ENCODE data around the gene HNMT. TPM values are rescaled to one million over a fixed set of nuclear protein-coding genes. Genes with fewer than 3 reads are reported as not detected.

HNMT gene
- total and polyA plus RNA-seq, 2 of the 13 experiments (the other 11 are each of a cell fraction or from before 2014, with no cell fraction given), result 279 to 309 TPM

- TF ChIP-seq MYNN (CRISPR knock-in tag; IDR thresholded peaks at IDR 0.05; ENCODE audit: low read depth) (no peak), IKZF5 (CRISPR knock-in tag; IDR thresholded peaks at IDR 0.05) (no peak), ZNF761 (CRISPR knock-in tag; conservative IDR thresholded peaks at IDR 0.05) (no peak), ZNF597 (CRISPR knock-in tag; IDR thresholded peaks at IDR 0.05) (no peak), MXD4 (CRISPR knock-in tag; IDR thresholded peaks at IDR 0.05) (no peak), KDM5B (CRISPR knock-in tag; IDR thresholded peaks at IDR 0.05; ENCODE audit: borderline replicate concordance) (no peak), LCORL (IDR thresholded peaks at IDR 0.05) (no peak), LCORL (CRISPR knock-in tag; IDR thresholded peaks at IDR 0.05) (no peak), ZNF468 (CRISPR knock-in tag; IDR thresholded peaks at IDR 0.05) (no peak), AKAP8 (CRISPR knock-in tag; IDR thresholded peaks at IDR 0.05) (no peak), ZEB1 (IDR thresholded peaks at IDR 0.05; ENCODE audit: insufficient replicate concordance, low read depth) (no peak), SP1 (IDR thresholded peaks at IDR 0.05) (no peak), SP1 (CRISPR knock-in tag; IDR thresholded peaks at IDR 0.05) (no peak), ZBTB21 (CRISPR knock-in tag; IDR thresholded peaks at IDR 0.05) (no peak), HOXD1 (CRISPR knock-in tag; IDR thresholded peaks at IDR 0.05) (no peak)
- intact Hi-C loops (cut with micrococcal nuclease; ENCODE audit: unreplicated experiment), result no loop called here
- no peak overlapping the region for H2AFZ ChIP-seq (ENCODE audit: low read length)
- no peak overlapping the region for H3K4me2 ChIP-seq (ENCODE audit: low read depth, low read length)
- no peaks in the 10 kb centered on the region for H4K20me1 ChIP-seq (ENCODE audit: insufficient read depth, low read length)
- no peak for DNase-seq (ENCODE audit: low spot score)
- H3K9ac ChIP-seq (ENCODE audit: insufficient read depth, low read depth, low read length), result no peak overlapping the region
- WGBS (ENCODE audit: low lambda C conversion rate), result 96% methylated on average over 1 of the region's 1 CpG
- ATAC-seq, result no peak
- ChIA-PET POLR2A (no interaction called here), CTCF (ENCODE audit: low intra/inter-chr PET ratio, low total read pairs) (no interaction called here)
- no peaks in the 10 kb centered on the region for H3K9me3 ChIP-seq (ENCODE audit: low read length)
- no peak overlapping the region for H3K27ac ChIP-seq (ENCODE audit: extremely low read length, insufficient read depth, low read length)
- BruUV-seq (replicated peaks), result no TSS peak
- H3K79me2 ChIP-seq (ENCODE audit: insufficient read depth, low read length), result peaks cover 14% of the 10 kb centered on the region
- H3K36me3 ChIP-seq (replicated peaks in 1 of 2; ENCODE audit: control insufficient read depth in 1 of 2, insufficient read depth in 2 of 2, low read length in 2 of 2), result no peaks in the 10 kb centered on the region
- no peaks in the 10 kb centered on the region; a peak in 1 of 5 replicates for H3K27me3 ChIP-seq (ENCODE audit: control insufficient read depth in 1 of 2, insufficient read depth in 2 of 2, low read length in 2 of 2)
- FAIRE-seq, result no peak
- peaks cover 91% of the 10 kb centered on the region for H3K4me1 ChIP-seq (ENCODE audit: insufficient read depth, low read length)
- in situ Hi-C loops (cut with HindIII; ENCODE audit: extremely low pct_ligation_motif_present, low pct_unique_long_range_greater_than_20kb), result no loop called here
- H3K4me3 ChIP-seq (replicated peaks in 1 of 3; ENCODE audit: insufficient read depth in 1 of 3, low read depth in 2 of 3, low read length in 3 of 3), result no peak overlapping the region
Measured at GRCh38 chr2:137959166-137959565, 5.1 kb upstream of the HNMT start.

All from HepG2 (cell line).